Measurements from ENCODE around the gene PEX3.

The PEX3 gene

DNA sequence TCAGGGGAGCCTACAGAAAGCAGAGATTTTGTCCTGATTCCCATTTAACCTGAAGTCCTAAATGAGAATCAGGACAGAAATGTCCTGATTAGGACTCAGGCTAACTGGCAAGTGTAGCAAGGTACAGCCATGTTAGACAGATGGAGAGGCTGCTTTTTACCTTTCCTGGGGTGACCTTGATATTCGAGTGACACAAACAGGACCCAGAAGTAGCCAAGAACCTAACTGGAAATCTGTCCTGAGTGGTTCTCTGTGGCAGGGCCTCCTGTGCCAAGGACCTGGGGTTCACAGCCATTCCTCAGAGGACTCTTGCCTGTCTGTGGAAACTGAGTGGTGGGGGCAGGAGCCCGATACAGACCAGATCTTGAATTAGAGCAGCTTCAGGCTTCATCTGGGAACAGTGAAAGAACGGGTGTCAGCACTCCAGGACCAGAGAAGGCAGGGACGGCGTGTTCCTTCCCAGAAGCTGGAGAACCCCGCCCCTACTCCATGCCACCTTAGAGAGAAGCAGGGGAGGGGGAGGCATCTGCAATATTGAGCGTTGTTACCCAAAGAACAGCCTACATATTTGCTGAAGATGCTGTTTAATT is 65.3 kb downstream of the PEX3 start:
- TF ChIP-seq FOXP2 (optimal IDR thresholded peaks at IDR 0.05; ENCODE audit: borderline replicate concordance, extremely low read depth, extremely low read length, insufficient read depth) (no peak), SIN3A (IDR thresholded peaks at IDR 0.05; ENCODE audit: borderline replicate concordance, insufficient read depth, low read length) (no peak), TAF1 (IDR thresholded peaks at IDR 0.05; ENCODE audit: borderline replicate concordance, insufficient read depth, low read length) (no peak), POLR2AphosphoS5 (IDR thresholded peaks at IDR 0.05; ENCODE audit: low read depth, low read length) (no peak)
- TF ChIP-seq, protein P1, sequence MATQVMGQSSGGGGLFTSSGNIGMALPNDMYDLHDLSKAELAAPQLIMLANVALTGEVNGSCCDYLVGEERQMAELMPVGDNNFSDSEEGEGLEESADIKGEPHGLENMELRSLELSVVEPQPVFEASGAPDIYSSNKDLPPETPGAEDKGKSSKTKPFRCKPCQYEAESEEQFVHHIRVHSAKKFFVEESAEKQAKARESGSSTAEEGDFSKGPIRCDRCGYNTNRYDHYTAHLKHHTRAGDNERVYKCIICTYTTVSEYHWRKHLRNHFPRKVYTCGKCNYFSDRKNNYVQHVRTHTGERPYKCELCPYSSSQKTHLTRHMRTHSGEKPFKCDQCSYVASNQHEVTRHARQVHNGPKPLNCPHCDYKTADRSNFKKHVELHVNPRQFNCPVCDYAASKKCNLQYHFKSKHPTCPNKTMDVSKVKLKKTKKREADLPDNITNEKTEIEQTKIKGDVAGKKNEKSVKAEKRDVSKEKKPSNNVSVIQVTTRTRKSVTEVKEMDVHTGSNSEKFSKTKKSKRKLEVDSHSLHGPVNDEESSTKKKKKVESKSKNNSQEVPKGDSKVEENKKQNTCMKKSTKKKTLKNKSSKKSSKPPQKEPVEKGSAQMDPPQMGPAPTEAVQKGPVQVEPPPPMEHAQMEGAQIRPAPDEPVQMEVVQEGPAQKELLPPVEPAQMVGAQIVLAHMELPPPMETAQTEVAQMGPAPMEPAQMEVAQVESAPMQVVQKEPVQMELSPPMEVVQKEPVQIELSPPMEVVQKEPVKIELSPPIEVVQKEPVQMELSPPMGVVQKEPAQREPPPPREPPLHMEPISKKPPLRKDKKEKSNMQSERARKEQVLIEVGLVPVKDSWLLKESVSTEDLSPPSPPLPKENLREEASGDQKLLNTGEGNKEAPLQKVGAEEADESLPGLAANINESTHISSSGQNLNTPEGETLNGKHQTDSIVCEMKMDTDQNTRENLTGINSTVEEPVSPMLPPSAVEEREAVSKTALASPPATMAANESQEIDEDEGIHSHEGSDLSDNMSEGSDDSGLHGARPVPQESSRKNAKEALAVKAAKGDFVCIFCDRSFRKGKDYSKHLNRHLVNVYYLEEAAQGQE (IDR thresholded peaks at IDR 0.05; ENCODE audit: insufficient read depth in 1 of 2, low read depth in 2 of 2, low read length in 2 of 2): no peak

DNA sequence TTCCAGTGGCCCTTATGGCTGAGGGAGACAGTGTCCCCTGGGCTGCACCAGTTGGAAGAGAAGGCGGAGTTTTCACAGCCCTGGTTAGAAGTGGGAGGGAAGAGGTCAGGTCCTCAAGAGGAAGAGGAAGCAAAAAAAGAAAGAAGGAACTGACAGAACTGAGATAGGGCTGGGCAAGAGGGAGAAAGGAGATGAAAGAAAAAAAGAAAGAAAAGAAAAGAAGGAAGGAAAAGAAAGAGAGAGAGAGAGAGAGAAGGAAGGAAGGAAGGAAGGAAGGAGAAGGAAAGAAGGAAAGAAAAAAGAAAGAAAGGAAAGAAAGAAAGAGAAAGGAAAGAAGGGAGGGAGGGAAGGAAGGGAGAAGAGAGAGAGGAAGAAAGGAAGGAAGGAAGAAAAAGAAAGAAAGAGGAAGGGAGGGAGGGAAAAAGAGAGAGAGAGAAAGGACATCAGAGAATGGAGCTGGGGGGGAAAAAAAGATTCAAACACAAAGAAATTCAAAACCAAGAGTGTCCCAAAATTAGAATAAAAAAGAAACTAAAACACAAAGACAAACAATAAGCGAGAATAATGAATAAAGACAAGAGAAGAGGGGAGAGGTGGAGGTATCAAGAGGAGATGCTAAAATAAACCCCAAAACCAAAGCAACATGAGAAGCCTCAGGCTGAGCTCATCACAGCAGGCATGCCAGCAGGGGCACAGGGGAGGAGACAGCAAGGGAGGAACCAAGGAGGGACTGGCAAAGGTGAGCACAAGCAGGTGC is 66.3 kb downstream of the PEX3 start:
- TF ChIP-seq SIN3A (IDR thresholded peaks at IDR 0.05; ENCODE audit: borderline replicate concordance, insufficient read depth, low read length) (no peak), TAF1 (IDR thresholded peaks at IDR 0.05; ENCODE audit: borderline replicate concordance, insufficient read depth, low read length) (no peak), POLR2AphosphoS5 (IDR thresholded peaks at IDR 0.05; ENCODE audit: low read depth, low read length) (no peak), FOXP2 (optimal IDR thresholded peaks at IDR 0.05; ENCODE audit: borderline replicate concordance, extremely low read depth, extremely low read length, insufficient read depth) (no peak)
- TF ChIP-seq, protein P1 (IDR thresholded peaks at IDR 0.05; ENCODE audit: insufficient read depth in 1 of 2, low read depth in 2 of 2, low read length in 2 of 2): no peak

DNA sequence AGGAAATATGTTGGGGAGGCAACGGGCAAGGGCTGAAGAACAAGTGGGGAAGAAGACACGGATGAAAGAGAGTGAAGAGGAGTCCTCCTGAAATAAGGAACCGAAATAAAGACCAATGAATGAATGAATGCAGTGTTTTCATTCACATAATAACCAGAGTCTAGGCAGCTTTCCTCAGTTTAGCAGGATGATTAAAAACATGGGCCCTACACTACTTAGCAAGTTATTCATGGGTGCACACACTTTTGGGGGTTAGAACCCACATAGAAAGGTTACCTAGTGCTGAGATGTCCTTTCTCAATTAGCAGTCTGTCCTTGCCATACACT is 66.8 kb downstream of the PEX3 start:
- TF ChIP-seq, protein P1 (IDR thresholded peaks at IDR 0.05; ENCODE audit: insufficient read depth in 1 of 2, low read depth in 2 of 2, low read length in 2 of 2): no peak

DNA sequence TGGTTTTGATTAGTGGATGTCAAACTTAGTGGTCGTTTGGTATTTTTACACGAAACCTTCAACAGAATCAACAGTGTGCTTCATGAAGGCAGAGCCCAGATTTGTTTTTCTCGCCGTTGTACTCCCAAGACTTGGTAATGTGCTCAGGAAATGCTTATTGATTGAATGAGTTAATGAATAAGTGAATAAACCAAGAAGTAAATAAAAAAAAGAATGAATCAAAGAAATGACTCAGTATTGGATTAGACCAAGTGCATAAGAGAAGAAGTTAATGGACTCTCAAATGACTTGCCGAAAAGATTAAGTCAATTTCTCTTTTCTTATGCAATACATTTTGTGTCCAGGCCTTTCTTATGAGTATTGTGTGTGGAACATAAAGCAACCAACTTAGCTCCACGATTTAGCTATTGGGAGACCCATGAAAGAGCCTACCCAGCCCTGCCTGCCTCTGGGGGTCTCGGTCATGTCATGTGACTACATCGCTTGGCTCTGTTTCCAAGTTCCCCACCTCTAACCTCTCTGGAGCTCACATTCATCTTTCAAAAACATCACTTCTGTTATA is 71.5 kb downstream of the PEX3 start:
- no peak for TF ChIP-seq TAF1 (IDR thresholded peaks at IDR 0.05; ENCODE audit: borderline replicate concordance, insufficient read depth, low read length)
- TF ChIP-seq POLR2AphosphoS5 (IDR thresholded peaks at IDR 0.05; ENCODE audit: low read depth, low read length): no peak
- TF ChIP-seq FOXP2 (optimal IDR thresholded peaks at IDR 0.05; ENCODE audit: borderline replicate concordance, extremely low read depth, extremely low read length, insufficient read depth): no peak
- TF ChIP-seq, protein P1 (IDR thresholded peaks at IDR 0.05; ENCODE audit: insufficient read depth in 1 of 2, low read depth in 2 of 2, low read length in 2 of 2): no peak
- no peak for TF ChIP-seq SIN3A (IDR thresholded peaks at IDR 0.05; ENCODE audit: borderline replicate concordance, insufficient read depth, low read length)
